SH-SY5Y (cell line): Measurements from ENCODE around the gene PIP5K1B.

ENCODE experiments used
- GATA2 ChIP-seq: IDR thresholded peaks from 2 replicates; pipeline ENCODE4 v1.6.1; 2011; ENCODE audit warnings: mild to moderate bottlenecking, low read depth, low read length
- GATA3 ChIP-seq: IDR thresholded peaks from 2 replicates; pipeline ENCODE4 v1.6.1; 2011; ENCODE audit warnings: low read depth, mild to moderate bottlenecking, low read length, moderate library complexity

DNA sequence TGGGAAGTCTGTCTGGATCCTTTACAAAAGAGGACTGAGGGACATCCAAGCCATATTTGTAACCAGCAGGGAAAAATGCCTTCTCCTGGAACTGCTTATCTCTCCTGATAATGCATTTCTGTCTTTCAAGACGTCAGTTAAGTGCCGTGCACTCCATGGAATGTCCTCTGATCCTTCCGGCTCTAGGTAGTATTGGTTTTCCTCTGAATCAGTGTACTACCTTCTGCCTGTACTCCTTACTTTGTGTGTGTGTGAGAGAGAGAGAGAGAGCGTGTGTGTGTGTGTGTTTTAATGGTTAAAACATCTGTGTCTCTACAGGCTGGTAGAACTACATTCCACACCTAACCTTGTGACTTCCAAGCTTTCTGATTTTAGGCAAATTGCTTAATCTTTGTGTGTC lies 89.9 kb downstream of the PIP5K1B start:
- no peak for TF ChIP-seq GATA2
- no peak for TF ChIP-seq GATA3
